BE2C (cell line): Measurements from ENCODE around the gene TRPM3.

Experiments used
- DNase-seq: peaks from one replicate; pipeline ENCODE4 v3.0.0-alpha.2; 2020
- H3K27me3 ChIP-seq: fragments of 250-450 bp; sonication (Bioruptor Pico); 2 replicates; pipeline ENCODE4 v1.5.1; 2020; ENCODE audit warnings: mild to moderate bottlenecking
- H3K36me3 ChIP-seq: fragments of 250-450 bp; sonication (Bioruptor Pico); 2 replicates; pipeline ENCODE4 v1.5.1; 2020; ENCODE audit warnings: mild to moderate bottlenecking
- H3K4me1 ChIP-seq: fragments of 250-450 bp; sonication (Bioruptor Pico); 2 replicates; pipeline ENCODE4 v1.5.1; 2020
- H3K4me3 ChIP-seq: 2 replicates; pipeline ENCODE4 v1.5.1; 2011; ENCODE audit warnings: low read depth, low read length
- H3K9me3 ChIP-seq: fragments of 250-450 bp; sonication (Bioruptor Pico); 2 replicates; pipeline ENCODE4 v1.5.1; 2020
- CTCF ChIP-seq: IDR thresholded peaks from 2 replicates; pipeline ENCODE4 v1.5.1; 2012; ENCODE audit warnings: mild to moderate bottlenecking, low read depth, low read length

Gene TRPM3

GRCh38 chr9:70537084-70537483 lies 584.3 kb downstream of the TRPM3 start:
- H3K4me1 ChIP-seq, result no peaks in the 10 kb centered on the region
- H3K9me3 ChIP-seq, result no peaks in the 10 kb centered on the region
- no peak overlapping the region for H3K4me3 ChIP-seq
- H3K27me3 ChIP-seq, result no peaks in the 10 kb centered on the region
- H3K36me3 ChIP-seq, result no peaks in the 10 kb centered on the region
- no peak for DNase-seq
- no peak for TF ChIP-seq CTCF

GRCh38 chr9:70535546-70536323 lies 585.7 kb downstream of the TRPM3 start:
- Histone ChIP-seq H3K4me1 (no peaks in the 10 kb centered on the region), H3K27me3 (no peaks in the 10 kb centered on the region), H3K36me3 (no peaks in the 10 kb centered on the region), H3K4me3 (no peak overlapping the region), H3K9me3 (no peaks in the 10 kb centered on the region)
- no peak for TF ChIP-seq CTCF
- DNase-seq, result no peak

- no peaks in the 10 kb centered on the region for H3K4me1 ChIP-seq
- DNase-seq, result no peak
- H3K9me3 ChIP-seq, result no peaks in the 10 kb centered on the region
- no peaks in the 10 kb centered on the region for H3K36me3 ChIP-seq
- no peak for TF ChIP-seq CTCF
- no peaks in the 10 kb centered on the region for H3K27me3 ChIP-seq
- H3K4me3 ChIP-seq, result no peak overlapping the region
Measured at GRCh38 chr9:70534471-70534870, 587.0 kb downstream of the TRPM3 start.

- H3K27me3 ChIP-seq, result no peaks in the 10 kb centered on the region
- TF ChIP-seq CTCF, result no peak
- H3K9me3 ChIP-seq, result no peaks in the 10 kb centered on the region
- DNase-seq, result no peak
- no peaks in the 10 kb centered on the region for H3K4me1 ChIP-seq
- no peaks in the 10 kb centered on the region for H3K36me3 ChIP-seq
- H3K4me3 ChIP-seq, result no peak overlapping the region
Measured at GRCh38 chr9:70534061-70534460, 587.4 kb downstream of the TRPM3 start.

- no peak overlapping the region for H3K4me3 ChIP-seq
- H3K4me1 ChIP-seq, result no peaks in the 10 kb centered on the region
- no peak for DNase-seq
- H3K9me3 ChIP-seq, result no peaks in the 10 kb centered on the region
- no peaks in the 10 kb centered on the region for H3K27me3 ChIP-seq
- no peak for TF ChIP-seq CTCF
- no peaks in the 10 kb centered on the region for H3K36me3 ChIP-seq
Measured at GRCh38 chr9:70533492-70533891, 587.9 kb downstream of the TRPM3 start.

- no peaks in the 10 kb centered on the region for H3K4me1 ChIP-seq
- H3K4me3 ChIP-seq, result no peak overlapping the region
- DNase-seq, result no peak
- no peaks in the 10 kb centered on the region for H3K36me3 ChIP-seq
- H3K27me3 ChIP-seq, result no peaks in the 10 kb centered on the region
- no peaks in the 10 kb centered on the region for H3K9me3 ChIP-seq
- TF ChIP-seq CTCF, result no peak
Measured at GRCh38 chr9:70532716-70533115, 588.7 kb downstream of the TRPM3 start.
